Ramos (cell line): Measurements from ENCODE around the gene ZCCHC12.

ENCODE experiments used
- in situ Hi-C: fragments of 300-500 bp; cut with MboI; formaldehyde crosslinking; loops from one replicate; pipeline ENCODE4 v1.14.3; 2022; ENCODE audit warnings: low sequenced_read_pairs; ENCODE audit not compliant: unreplicated experiment

ZCCHC12 gene

DNA sequence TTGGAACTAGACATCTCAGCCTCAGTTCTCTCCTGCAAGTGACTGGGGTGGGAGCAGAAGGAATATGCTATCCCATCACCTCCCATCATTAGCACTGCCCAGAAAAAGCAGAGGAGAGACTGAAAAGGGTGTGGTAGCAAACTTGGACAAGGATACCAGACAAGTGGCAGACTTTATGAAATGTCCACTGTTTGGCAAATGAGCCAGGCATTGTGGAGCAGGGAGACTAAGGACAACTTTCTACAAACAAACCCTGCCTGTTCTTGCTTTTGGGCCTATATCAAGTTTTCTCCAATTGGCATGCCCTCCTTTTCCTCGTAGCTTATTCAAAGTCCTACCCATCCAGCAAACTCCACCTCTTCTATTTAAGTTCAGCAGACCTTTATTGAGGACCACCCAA, 41.6 kb downstream of the ZCCHC12 start:
- in situ Hi-C loops: no loop called here

- in situ Hi-C loops: no loop called here
Observed at GRCh38 chrX:118867251-118867650, 43.6 kb downstream of the ZCCHC12 start.

DNA sequence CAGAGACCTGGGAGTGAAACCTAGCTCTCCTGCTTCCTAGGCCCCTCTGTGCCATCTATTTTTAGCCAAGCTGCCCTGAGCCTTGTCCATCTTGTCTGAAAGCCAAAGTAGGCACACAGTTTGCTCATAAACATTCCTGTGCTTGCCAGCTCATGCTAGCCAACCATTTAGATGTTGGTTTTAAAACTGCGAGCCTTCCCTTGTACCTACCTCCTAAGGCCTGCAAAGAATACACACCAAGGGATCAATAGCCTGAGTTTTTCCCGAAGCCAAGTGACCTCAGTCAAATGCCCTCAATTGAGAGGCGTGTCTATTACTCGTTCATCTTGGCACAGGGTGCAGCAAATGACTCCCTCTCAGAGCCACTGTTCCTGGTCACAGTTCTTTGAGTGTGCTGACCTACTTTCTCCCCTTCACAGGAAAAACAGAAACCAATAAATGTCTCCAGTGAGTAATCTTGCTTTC, 48.5 kb downstream of the ZCCHC12 start:
- in situ Hi-C loops: no loop called here
